RKO (cell line): ENCODE data around the gene SRRT.
"Not testable (repeated sequence)": the region's sequence is repeated elsewhere in the genome, so short reads cannot be mapped to it uniquely, and the experiment has no call there.

ENCODE experiments used
- DNase-seq: peaks from one replicate; pipeline ENCODE4 v3.0.0-alpha.2; 2016; ENCODE audit warnings: low spot score

The SRRT gene

DNA sequence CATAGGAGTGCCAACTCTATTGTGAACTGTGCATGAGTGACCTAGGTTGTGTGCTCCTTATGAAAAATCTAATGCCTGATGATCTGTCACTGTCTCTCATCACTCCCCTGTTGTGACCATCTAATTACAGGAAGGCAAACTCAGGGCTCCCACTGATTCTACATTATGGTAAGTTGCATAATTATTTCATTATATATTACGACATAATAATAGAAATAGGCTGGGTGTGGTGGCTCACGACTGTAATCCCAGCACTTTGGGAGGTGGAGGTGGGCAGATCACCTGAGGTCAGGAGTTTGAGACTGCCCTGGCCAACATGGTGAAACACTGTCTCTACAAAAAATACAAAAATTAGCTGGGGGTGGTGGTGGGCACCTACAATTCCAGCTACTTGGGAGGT, 60.5 kb downstream of the SRRT start:
- not testable (repeated sequence) for DNase-seq

- not testable (repeated sequence) for DNase-seq
Measured at GRCh38 chr7:100936167-100936566, 61.3 kb downstream of the SRRT start.
